HG03457 (cell line): ENCODE measurements around the gene MRM2.

ENCODE experiments used
- ATAC-seq: cut with Tn5 transposase; IDR thresholded peaks from one replicate; pipeline ENCODE4 v1.9.1; 2021; ENCODE audit warnings: moderate number of reproducible peaks; ENCODE audit not compliant: unreplicated experiment

Gene MRM2

DNA sequence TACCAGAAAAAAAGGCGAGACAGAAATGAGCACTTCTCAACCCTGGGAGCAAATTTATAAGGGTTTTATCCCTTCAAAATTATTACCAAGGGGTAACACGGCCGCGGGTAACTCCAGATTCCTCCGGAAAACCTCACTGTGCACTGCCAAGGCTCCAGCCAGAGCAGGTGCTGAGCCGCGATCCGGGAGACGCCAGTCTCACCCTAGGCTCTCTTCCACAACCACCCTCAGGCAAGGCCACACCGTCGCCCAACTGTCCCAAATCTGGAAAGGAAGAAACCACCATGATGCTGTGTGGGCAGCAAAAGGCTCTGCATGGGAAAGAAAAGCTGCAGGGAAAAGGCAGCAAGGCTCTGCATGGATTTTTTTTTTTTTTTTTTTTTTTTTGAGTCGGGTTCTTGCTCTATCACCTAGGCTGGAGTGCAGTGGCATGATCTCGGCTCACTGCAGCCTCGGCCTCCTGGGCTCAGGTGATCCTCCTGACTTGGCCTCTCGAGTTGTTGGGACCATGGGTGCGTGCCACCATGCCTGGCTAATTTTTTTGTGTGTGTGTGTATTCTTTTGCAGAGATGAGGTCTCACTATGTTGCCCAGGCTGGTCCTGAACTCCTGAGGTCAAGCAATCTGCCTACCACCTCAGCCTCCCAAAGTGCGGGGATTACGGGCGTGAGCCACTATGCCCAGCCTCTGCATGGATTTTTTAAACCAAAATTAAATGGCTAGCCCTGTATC is 48.3 kb downstream of the MRM2 start:
- ATAC-seq, result no peak

DNA sequence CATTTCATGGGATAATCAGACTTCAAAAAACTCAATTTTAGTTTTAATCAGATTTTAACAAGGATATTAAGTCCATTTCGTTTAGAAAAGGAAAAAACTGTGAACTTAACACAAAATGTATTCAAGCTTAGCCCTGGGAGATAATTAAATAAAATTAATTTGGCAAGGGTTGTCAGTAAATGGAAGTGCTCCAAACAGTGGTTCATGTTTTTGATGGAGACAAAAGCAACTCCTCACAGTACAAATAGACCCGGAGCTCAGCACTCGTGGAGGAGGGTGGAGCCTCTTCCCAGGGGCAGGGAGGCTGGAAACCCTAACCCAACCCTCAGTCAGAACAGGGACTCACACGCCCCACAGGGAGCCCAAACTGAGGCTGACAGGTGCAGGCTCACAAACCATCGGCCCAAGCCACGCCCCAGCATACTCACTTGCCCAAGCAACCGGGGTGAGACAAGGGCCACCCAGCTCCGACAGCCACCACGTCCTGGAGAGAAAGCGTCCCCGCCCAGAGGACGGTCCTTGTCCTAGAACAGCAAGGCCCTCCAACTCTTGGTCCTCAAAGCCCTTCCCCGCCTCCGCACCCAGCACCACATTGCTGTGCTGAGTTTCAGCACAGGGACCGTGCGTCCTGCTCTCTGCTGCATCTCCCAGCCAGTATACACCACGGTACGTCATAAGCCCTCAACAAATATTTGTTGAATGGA is 49.0 kb downstream of the MRM2 start:
- no peak for ATAC-seq

GRCh38 chr7:2191016-2191415 is 51.0 kb downstream of the MRM2 start:
- no peak for ATAC-seq

- ATAC-seq, result no peak
Measured at GRCh38 chr7:2190531-2190930, 51.5 kb downstream of the MRM2 start.

DNA sequence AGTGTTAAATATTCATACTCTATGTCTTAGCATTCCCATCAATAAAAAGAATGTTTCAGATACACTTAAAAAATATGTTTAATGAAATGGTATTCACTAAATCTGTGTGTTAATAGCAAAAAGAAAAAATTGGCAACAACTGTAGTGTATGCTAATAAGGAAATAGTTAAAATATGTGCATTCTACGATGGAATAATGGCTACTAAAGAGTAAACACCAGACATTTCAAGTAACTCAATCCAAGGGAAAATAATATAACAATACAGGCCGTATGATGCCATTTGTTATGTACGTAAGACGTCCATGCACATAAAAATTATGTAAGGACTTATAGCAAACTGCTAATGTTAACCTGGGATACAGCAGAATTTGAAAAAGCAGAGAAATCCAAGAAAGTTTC is 55.8 kb downstream of the MRM2 start:
- ATAC-seq, result no peak

DNA sequence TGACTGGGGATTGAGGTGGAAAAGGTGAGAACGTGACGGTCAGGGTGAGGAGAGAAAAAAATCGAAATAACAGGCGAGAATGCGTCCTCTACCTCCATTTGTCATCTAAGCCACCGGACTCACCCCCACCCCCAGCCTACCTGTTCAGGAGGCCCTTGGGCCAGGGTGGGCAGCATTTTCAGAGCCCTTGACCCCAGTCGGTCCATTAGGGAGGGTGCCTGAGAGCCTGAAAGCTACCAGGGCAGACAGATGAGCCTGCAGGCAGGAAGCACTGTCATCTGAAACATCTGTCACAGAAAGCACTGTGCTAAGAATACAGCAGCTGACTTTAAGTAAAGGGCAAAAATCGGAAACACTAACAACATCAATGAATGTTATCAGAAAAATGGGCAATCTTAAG is 56.3 kb downstream of the MRM2 start:
- no peak for ATAC-seq
